Neural progenitor cell (in vitro differentiated cells): ENCODE results near the gene REG1A.

Source experiments
- CTCF ChIP-seq: fragments of 200-600 bp; sonication (generic); IDR thresholded peaks from 2 replicates; pipeline ENCODE4 v1.5.1; 2017; ENCODE audit warnings: antibody characterized with exemption, mild to moderate bottlenecking
- EZH2phosphoT487 ChIP-seq: fragments of 200-600 bp; sonication (generic); IDR thresholded peaks from 2 replicates; pipeline ENCODE4 v1.6.1; 2017; ENCODE audit warnings: antibody characterized with exemption

- no peak for TF ChIP-seq CTCF
- no peak for TF ChIP-seq EZH2phosphoT487
Observed at GRCh38 chr2:79138385-79138784, 18.1 kb downstream of the REG1A start.
